NCI-H69 (cell line): ENCODE results near the gene TNRC18.
"Not testable (repeated sequence)": the region's sequence is repeated elsewhere in the genome, so short reads cannot be mapped to it uniquely, and the experiment has no call there.

Experiments
- DNase-seq: peaks from one replicate; lab custom pipeline; 2025; lab: John Stamatoyannopoulos, UW

TNRC18 gene

DNA sequence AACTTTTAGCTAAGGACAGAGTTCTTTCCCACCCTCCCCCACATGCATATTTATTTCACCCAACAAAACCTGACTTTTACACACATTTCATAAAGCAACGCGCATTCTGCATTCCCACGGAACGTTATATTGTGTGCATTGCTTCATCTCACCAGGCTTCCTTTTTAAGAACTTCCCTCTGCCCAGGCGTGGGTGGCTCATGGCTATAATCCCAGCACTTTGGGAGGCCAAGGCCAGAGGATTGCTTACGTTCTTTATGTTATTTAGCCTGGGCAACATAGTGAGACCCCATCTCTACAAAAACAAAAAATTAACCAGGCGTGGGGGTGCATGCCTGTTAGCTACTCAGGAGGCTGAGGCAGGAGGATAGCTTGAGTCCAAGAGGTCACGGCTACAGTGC is 155.8 kb downstream of the TNRC18 start:
- not testable (repeated sequence) for DNase-seq

DNA sequence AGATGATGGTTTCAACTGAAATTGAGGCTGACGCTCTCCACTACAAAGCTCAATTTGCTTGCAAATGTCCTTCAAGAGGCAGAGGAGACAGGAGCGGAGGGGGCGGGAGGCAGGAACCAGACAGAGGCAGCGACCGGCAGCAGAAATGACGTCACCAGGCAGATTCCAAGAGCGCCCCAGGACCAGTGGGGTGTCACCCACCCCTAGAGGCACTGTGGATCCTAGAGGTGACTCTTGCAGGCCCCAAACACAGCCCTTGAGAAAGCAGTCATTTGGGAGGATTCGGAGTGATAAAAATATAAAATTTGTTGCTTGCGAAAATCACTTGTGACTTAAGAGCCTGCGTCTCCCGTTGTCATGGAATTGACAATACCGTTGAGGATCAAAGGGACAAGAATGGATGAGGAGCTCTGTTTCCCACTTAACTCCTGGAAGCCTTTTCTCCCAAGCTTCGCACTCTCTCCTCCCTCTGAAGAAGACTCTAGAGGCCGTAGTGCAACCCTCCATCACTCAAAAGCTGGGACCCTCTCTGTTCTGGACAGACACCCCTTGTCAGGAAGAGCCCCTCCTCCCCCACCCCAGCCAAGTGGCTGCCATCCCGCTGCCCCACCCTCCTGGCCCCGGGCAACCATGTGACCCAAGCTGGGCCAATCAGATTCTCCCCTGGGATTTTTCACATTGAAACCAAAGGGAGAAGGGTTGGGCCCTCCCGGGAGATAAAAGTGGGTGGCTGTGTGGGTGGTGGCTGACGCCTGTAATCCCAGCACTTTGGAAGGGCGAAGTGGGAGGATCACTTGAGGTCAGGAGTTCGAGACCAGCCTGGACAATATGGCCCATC is 157.2 kb downstream of the TNRC18 start:
- DNase-seq: peak; percentile 10

DNA sequence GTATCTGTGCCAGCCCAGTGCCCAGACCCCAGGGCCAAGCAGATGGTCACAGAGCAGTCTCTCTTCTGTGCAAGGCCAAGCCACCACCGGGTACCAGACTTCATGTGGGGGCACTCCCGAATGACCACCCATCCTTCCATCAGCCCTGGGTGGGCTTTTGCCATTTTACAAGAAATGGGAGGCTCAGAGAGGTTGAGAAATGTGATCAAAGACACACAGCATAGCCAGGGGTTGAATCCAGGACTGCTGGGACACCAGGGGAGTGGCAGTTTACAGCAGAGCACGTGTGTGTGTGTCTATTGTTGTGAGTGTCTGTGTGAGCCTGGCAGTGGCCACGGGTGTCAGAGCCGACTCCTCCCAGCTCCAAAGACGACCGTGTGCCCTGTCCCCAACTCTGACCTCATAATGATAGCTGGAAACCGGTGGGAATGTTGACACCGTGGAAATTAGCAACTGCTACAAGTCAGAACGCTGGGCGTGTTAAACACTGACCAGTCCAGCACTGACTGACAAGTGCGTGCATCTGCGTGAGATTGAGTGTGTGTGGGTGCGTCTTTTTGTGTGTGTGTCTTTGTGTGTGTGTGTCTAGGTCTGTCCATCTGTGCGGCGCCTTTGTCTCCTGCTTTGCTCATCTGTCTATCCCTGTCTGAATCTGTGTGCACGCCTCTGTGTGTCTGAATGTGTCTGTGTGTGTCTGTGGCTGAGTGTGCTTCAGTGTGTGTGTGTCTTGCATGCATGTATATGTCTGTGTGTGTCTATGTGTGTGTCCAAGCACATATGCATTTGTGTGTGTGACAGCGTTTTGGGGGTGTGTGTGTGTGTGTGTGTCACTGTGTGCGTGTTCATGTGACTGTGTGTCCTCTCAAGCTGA is 158.1 kb downstream of the TNRC18 start:
- DNase-seq: no peak

DNA sequence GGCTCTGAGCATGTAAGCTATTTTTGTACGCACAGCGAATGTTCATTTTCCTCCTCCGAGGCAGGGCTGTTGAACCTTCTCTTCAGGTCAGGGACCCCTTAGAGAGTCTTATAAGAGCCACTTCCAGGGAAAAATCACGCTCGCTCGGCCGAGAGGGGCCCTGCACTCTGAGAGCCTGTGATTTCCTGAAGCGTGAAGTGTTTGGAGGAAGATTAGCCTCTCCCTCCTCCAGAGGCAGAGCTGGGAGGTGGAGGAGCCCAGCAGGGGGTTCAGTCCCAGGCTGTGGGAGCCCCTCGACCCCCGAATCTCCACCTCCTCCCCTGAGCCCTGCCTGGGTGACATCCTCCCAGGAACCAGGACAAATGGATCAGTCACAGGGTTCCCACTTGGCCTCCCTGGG is 160.6 kb downstream of the TNRC18 start:
- not testable (repeated sequence) for DNase-seq

DNA sequence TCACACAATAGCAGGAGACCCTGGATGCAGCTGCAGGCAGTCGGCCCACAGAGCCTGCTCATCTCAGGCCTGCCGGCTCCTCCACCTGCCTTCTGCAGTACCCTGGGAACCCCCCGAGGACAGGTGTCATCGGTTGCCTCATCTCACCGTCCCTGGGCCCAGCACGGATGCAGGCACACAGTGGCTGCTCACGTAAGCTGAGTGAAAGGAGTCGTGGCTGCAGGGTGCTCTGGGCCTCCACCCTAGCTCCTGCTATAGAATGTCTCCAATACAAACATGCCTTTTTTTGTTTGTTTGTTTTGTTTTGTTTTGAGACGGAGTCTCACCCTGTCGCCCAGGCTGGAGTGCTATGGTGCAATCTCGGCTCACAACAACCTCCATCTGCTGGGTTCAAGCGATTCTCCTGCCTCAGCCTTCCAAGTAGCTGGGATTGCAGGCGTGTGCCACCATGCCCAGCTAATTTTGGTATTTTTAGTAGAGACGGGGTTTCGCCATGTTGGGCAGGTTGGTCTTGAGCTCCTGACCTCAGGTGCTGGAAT is 163.0 kb downstream of the TNRC18 start:
- not testable (repeated sequence) for DNase-seq
